Thoracic aorta (tissue), 2 donors: ENCODE measurements around the gene NABP2. TPM values are rescaled to one million over a fixed set of nuclear protein-coding genes. Genes with fewer than 3 reads are reported as not detected.

Experiments used
- ATAC-seq: fragments of 150-250 bp; one replicate; pipeline ENCODE4 v1.8.0; 2017; ENCODE audit warnings: low read depth; ENCODE audit not compliant: insufficient number of reproducible peaks, low FRiP score
- DNase-seq: peaks from one replicate; pipeline ENCODE4 v3.0.0-alpha.2; 2020; ENCODE audit warnings: low spot score
- H3K27ac ChIP-seq, 2 donors: fragments of 200-600 bp; sonication (generic); 1 replicate in 1 of 2; 2 replicates in 1 of 2; pipeline ENCODE4 v1.5.1; 2016; ENCODE audit warnings: mild to moderate bottlenecking in 2 of 2, moderate library complexity in 2 of 2
- H3K27me3 ChIP-seq: fragments of 200-600 bp; sonication (generic); replicated peaks from 2 replicates; pipeline ENCODE4 v1.6.0; 2016; ENCODE audit warnings: mild to moderate bottlenecking; ENCODE audit not compliant: insufficient read depth
- H3K36me3 ChIP-seq: fragments of 200-600 bp; sonication (generic); one replicate; pipeline ENCODE4 v1.5.1; 2016
- H3K4me1 ChIP-seq, 2 donors: fragments of 200-600 bp; sonication (generic); 1 replicate in 1 of 2; 2 replicates in 1 of 2; pipeline versions ENCODE4 v1.5.1 to v1.6.0; 2016; ENCODE audit warnings: low read depth in 2 of 2, mild to moderate bottlenecking in 1 of 2; ENCODE audit not compliant: control insufficient read depth in 1 of 2
- H3K4me3 ChIP-seq: fragments of 200-600 bp; sonication (generic); 2 replicates; pipeline ENCODE4 v1.5.1; 2016; ENCODE audit warnings: mild to moderate bottlenecking
- H3K9me3 ChIP-seq: fragments of 200-600 bp; sonication (generic); 2 replicates; pipeline ENCODE4 v1.5.1; 2016
- total RNA-seq, 2 donors: library from RNA; depleted of rRNA; stranded (reverse); fragments of >200 nt; gene quantifications; one replicate each; pipeline versions ENCODE4 v1.1.0 to v1.2.3, GENCODE V29; 2016
- TF ChIP-seq, protein P1 (sequence below): fragments of 200-600 bp; sonication (generic); IDR thresholded peaks from one replicate; pipeline ENCODE4 v1.5.1; 2019; ENCODE audit warnings: antibody characterized with exemption

Gene NABP2
- total RNA-seq, 2 donors from 2014 or later: 8.7 to 17.2 TPM

DNA sequence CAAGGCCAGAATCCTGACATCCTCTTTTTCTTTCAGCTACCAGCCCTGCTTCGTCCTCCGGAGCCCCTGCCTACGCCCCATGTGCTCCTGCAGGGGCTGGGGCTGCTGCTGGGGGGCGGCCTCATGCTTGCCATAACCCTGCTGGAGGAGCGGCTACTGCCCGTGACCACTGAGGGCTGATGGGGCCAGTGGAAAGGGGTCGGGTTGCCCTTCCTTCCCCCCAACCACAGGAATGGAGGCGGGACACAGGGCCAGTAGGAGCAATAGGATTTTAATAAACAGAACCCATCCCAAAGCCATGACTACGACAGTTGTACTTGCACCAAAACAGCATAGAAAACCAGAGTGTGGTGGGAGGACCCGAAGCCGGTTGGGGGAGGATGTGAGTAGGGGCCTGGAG is 13.4 kb downstream of the NABP2 start:
- no peaks in the 10 kb centered on the region for H3K27me3 ChIP-seq
- peaks cover 27% of the 10 kb centered on the region for H3K36me3 ChIP-seq
- H3K27ac ChIP-seq: no peak overlapping the region
- TF ChIP-seq, protein P1, sequence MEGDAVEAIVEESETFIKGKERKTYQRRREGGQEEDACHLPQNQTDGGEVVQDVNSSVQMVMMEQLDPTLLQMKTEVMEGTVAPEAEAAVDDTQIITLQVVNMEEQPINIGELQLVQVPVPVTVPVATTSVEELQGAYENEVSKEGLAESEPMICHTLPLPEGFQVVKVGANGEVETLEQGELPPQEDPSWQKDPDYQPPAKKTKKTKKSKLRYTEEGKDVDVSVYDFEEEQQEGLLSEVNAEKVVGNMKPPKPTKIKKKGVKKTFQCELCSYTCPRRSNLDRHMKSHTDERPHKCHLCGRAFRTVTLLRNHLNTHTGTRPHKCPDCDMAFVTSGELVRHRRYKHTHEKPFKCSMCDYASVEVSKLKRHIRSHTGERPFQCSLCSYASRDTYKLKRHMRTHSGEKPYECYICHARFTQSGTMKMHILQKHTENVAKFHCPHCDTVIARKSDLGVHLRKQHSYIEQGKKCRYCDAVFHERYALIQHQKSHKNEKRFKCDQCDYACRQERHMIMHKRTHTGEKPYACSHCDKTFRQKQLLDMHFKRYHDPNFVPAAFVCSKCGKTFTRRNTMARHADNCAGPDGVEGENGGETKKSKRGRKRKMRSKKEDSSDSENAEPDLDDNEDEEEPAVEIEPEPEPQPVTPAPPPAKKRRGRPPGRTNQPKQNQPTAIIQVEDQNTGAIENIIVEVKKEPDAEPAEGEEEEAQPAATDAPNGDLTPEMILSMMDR: no peak
- ATAC-seq (no peak), DNase-seq (no peak)
- H3K4me3 ChIP-seq: no peak overlapping the region
- no peaks in the 10 kb centered on the region for H3K9me3 ChIP-seq
- H3K4me1 ChIP-seq: no peaks in the 10 kb centered on the region

DNA sequence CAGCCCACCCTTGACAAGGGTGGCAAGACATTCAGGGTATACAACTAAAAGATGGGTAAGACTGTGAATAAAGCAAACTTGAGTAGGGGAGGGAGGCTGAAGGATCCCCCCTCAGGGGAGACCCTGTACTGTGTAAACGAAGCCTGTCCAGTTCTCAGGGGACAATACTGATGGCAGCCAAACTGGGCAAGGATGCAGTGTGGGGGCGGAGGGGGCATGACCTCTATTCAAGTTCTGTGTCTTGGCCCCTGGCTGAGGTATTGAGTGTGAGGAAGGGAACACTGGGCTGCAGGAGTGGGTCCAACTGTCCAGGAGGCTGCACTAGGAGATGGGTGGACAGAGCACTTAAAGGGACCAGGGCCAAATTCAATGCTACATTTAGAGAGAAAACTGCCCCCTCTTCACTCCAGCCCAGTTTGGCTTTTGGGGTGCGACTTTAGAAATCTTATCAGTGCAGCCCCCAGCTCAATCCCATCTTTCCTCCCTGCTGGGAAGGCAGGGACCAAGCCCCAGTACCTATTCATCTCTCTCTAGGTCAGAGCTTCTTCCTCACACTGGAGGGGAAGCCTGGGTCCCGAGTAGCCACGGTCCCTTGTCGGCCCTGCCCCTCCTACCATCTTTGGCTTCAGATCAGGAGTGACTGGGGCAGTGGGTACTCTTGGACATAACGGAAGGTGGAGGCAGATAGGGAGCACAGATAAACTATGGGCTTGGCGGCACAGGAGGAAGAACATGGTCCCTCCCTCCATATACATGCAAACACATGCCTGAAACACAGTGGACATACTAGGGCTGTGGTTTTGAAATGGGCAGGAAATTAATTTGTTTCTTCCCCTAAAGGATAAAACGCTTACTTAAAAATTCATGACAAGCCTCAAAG is 17.5 kb downstream of the NABP2 start:
- TF ChIP-seq, protein P1: no peak
- no peak overlapping the region for H3K27ac ChIP-seq
- H3K9me3 ChIP-seq: no peaks in the 10 kb centered on the region
- ATAC-seq (no peak), DNase-seq (no peak)
- no peak overlapping the region for H3K4me3 ChIP-seq
- peaks cover 64% of the 10 kb centered on the region for H3K36me3 ChIP-seq
- H3K27me3 ChIP-seq: no peaks in the 10 kb centered on the region
- H3K4me1 ChIP-seq: no peaks in the 10 kb centered on the region

DNA sequence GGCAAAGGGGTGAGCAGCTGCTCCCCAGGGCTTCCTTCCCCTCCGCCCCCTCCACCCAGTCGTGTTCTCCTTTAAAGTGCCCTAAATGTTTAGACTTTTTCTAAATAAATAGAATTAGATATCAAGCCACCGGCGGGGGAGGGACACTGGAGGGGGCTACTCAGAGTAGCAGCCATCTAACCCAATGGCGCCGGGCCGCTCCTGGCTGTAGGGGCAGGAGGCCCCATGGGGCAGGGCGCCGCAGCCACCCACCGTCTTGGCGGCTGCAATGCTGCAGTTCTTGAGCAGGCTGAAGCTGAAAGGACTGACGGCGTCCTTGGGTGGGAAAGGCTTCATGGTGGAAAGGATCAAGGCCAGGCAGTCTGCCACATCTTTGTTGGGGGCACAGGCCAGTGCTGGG is 18.8 kb downstream of the NABP2 start:
- ATAC-seq (no peak), DNase-seq (no peak)
- H3K27ac ChIP-seq: no peak overlapping the region
- H3K36me3 ChIP-seq: peaks cover 75% of the 10 kb centered on the region
- TF ChIP-seq, protein P1: no peak
- H3K27me3 ChIP-seq: no peaks in the 10 kb centered on the region
- H3K4me3 ChIP-seq: no peak overlapping the region
- H3K9me3 ChIP-seq: no peaks in the 10 kb centered on the region
- H3K4me1 ChIP-seq: no peaks in the 10 kb centered on the region

DNA sequence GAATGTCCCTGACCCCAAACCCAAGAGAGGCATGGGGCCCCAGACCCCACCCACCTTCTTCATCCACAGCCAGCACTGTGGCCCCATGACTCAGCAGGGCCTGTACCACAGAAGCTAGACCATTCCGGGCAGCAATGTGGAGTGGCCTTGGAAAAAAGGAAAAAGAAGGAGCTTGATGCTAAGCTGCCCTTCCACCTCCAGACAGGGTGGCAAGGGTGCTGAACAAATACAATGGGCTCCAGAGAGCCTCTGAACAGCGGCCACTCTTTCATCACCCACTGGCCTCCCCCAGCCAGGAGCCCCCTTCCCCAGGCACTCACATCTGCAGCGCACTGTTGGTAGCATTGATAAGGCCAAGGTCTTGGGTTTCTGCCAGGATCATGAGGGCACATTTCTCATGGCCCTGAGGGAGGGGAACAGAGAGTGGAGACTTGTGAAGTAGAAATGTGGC is 19.6 kb downstream of the NABP2 start:
- TF ChIP-seq, protein P1: no peak
- DNase-seq (no peak), ATAC-seq (no peak)
- Histone ChIP-seq H3K36me3 (peaks cover 83% of the 10 kb centered on the region), H3K9me3 (no peaks in the 10 kb centered on the region), H3K4me1 (no peaks in the 10 kb centered on the region), H3K4me3 (no peak overlapping the region), H3K27ac (no peak overlapping the region), H3K27me3 (no peaks in the 10 kb centered on the region)

DNA sequence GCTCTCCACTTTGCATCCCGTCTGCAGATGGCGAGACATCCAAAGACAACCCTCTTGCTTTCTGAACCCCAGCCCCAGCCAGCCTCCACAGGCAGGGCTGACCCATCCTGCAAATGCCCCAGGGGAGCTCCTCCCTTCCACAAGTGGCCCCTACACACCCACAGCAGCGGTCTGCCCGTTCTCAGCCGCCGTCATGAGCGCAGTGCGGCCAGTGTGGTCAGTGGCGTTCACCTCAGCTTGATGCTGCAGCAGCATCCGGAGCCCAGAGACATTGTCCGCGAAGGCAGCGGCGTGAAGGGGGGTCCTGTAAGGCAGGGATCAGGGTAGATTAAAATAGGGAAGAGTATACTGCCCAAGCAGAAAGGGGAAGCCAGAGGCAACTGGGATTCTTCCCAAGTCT is 20.4 kb downstream of the NABP2 start:
- no peaks in the 10 kb centered on the region for H3K9me3 ChIP-seq
- no peak overlapping the region for H3K4me3 ChIP-seq
- ATAC-seq: no peak
- peaks cover 82% of the 10 kb centered on the region for H3K36me3 ChIP-seq
- TF ChIP-seq, protein P1: no peak
- DNase-seq: no peak
- no peaks in the 10 kb centered on the region for H3K27me3 ChIP-seq
- no peak overlapping the region for H3K27ac ChIP-seq
- H3K4me1 ChIP-seq: no peaks in the 10 kb centered on the region
